Activated CD4-positive, CD25-positive, alpha-beta regulatory T cell treated with anti-CD3 and anti-CD28 coated beads, Interleukin-2, amount 50 U/mL, for 72 hours (primary cell): ENCODE results near the gene NUP210L.
"Not testable (repeated sequence)": the region's sequence is repeated elsewhere in the genome, so short reads cannot be mapped to it uniquely, and the experiment has no call there.

Experiments used
- DNase-seq: peaks from one replicate; pipeline ENCODE4 v3.0.0; 2021

NUP210L gene

GRCh38 chr1:154094411-154094810 is 60.5 kb downstream of the NUP210L start:
- no peak for DNase-seq

GRCh38 chr1:154093699-154094098 is 61.2 kb downstream of the NUP210L start:
- DNase-seq = no peak

GRCh38 chr1:154091706-154092105 is 63.2 kb downstream of the NUP210L start:
- no peak for DNase-seq

GRCh38 chr1:154087574-154087973 is 67.3 kb downstream of the NUP210L start:
- DNase-seq = no peak

- DNase-seq = not testable (repeated sequence)
Measured at GRCh38 chr1:154083057-154083456, 71.8 kb downstream of the NUP210L start.

GRCh38 chr1:154081386-154082126 is 73.3 kb downstream of the NUP210L start:
- no peak for DNase-seq

- DNase-seq = no peak
Measured at GRCh38 chr1:154076413-154076812, 78.5 kb downstream of the NUP210L start.

GRCh38 chr1:154075746-154076145 is 79.1 kb downstream of the NUP210L start:
- DNase-seq = no peak

GRCh38 chr1:154062309-154062708 is 92.6 kb downstream of the NUP210L start:
- DNase-seq = no peak

- DNase-seq = not testable (repeated sequence)
Measured at GRCh38 chr1:154047436-154047835, 107.4 kb downstream of the NUP210L start.

GRCh38 chr1:154033697-154034096 is 121.2 kb downstream of the NUP210L start:
- not testable (repeated sequence) for DNase-seq

GRCh38 chr1:154019940-154020339 is 134.9 kb downstream of the NUP210L start:
- DNase-seq = no peak

GRCh38 chr1:154019269-154019668 is 135.6 kb downstream of the NUP210L start:
- DNase-seq = no peak

- no peak for DNase-seq
Measured at GRCh38 chr1:154014154-154014907, 140.5 kb downstream of the NUP210L start.

GRCh38 chr1:154012543-154012942 is 142.3 kb downstream of the NUP210L start:
- not testable (repeated sequence) for DNase-seq

GRCh38 chr1:154012129-154012528 is 142.7 kb downstream of the NUP210L start:
- no peak for DNase-seq

- no peak for DNase-seq
Measured at GRCh38 chr1:154006136-154006535, 148.7 kb downstream of the NUP210L start.

- no peak for DNase-seq
Measured at GRCh38 chr1:154000420-154000819, 154.5 kb downstream of the NUP210L start.

- DNase-seq = not testable (repeated sequence)
Measured at GRCh38 chr1:153996882-153997281, 158.0 kb downstream of the NUP210L start.

- DNase-seq = no peak
Measured at GRCh38 chr1:153995640-153996039, 159.2 kb downstream of the NUP210L start.

- DNase-seq = no peak
Measured at GRCh38 chr1:153995202-153995601, 159.7 kb downstream of the NUP210L start.

- no peak for DNase-seq
Measured at GRCh38 chr1:153991806-153992205, 163.1 kb downstream of the NUP210L start.

GRCh38 chr1:153991151-153991630 is 163.7 kb downstream of the NUP210L start:
- no peak for DNase-seq
